Prostate gland (tissue), 2 donors: ENCODE data around the gene CCDC182. TPM values are rescaled to one million over a fixed set of nuclear protein-coding genes. Genes with fewer than 3 reads are reported as not detected.

Experiments used
- DNase-seq: peaks from one replicate; pipeline ENCODE4 v3.0.0-alpha.2; 2019; ENCODE audit warnings: low spot score
- H3K27ac ChIP-seq, 2 donors: fragments of 200-600 bp; sonication (generic); 2 replicates each; pipeline ENCODE4 v1.5.1; 2017 to 2019
- H3K27me3 ChIP-seq: fragments of 200-600 bp; sonication (generic); replicated peaks from 2 replicates; pipeline ENCODE4 v1.5.1; 2019; ENCODE audit not compliant: insufficient read depth
- H3K36me3 ChIP-seq, 2 donors: fragments of 200-600 bp; sonication (generic); 1 replicate in 1 of 2; 2 replicates in 1 of 2; pipeline versions ENCODE4 v1.5.1 to v1.8.1; 2017 to 2019
- H3K4me1 ChIP-seq: fragments of 200-600 bp; sonication (generic); replicated peaks from 2 replicates; pipeline ENCODE4 v1.5.1; 2019
- H3K4me3 ChIP-seq, 2 donors: fragments of 200-600 bp; sonication (generic); 2 replicates each; pipeline ENCODE4 v1.5.1; 2017 to 2019
- H3K9me3 ChIP-seq: fragments of 200-600 bp; sonication (generic); 2 replicates; pipeline ENCODE4 v1.5.1; 2017
- POLR2A ChIP-seq: fragments of 450-650 bp; IDR thresholded peaks from one replicate; pipeline ENCODE4 v1.6.1; 2016; ENCODE audit warnings: antibody characterized with exemption, mild to moderate bottlenecking
- POLR2AphosphoS5 ChIP-seq: sonication (generic); formaldehyde crosslinking; IDR thresholded peaks from one replicate; pipeline ENCODE4 v1.6.1; 2017; ENCODE audit warnings: antibody characterized with exemption
- WGBS: methylation state at CpG from one replicate; pipeline ENCODE4 v1.1.5; 2018; 5-methylcytosine and 5-hydroxymethylcytosine counted together
- intact Hi-C: fragments of 100-400 bp; cut with DNase I; formaldehyde crosslinking; loops from one replicate; pipeline ENCODE4 v1.14.2; 2022
- total RNA-seq, 2 donors: library from RNA; depleted of rRNA; stranded (reverse); fragments of >200 nt; gene quantifications; one replicate each; pipeline ENCODE4 v1.1.0, GENCODE V29; 2016
- TF ChIP-seq, protein P1 (sequence below), 4 experiments: fragments of 200-600 bp in 2 of 4; fragments of 450-650 bp in 2 of 4; sonication (generic) in 2 of 4; IDR thresholded peaks; 1 replicate in 3 of 4; 2 replicates in 1 of 4; pipeline ENCODE4 v1.5.1; 2016 to 2019; ENCODE audit warnings: antibody characterized with exemption in 4 of 4, mild to moderate bottlenecking in 2 of 4, moderate library complexity in 2 of 4

Gene CCDC182
- total RNA-seq = 1 to 10 TPM in 1 of 2 donors, not detected in 1; 1.1 TPM

- no peaks in the 10 kb centered on the region for H3K36me3 ChIP-seq
- intact Hi-C loops = loop anchor here (5.0 to 10.0 kb wide), 3 partner anchors 150 to 618 kb away; no protein-coding TSS in a partner anchor
- H3K9me3 ChIP-seq = no peaks in the 10 kb centered on the region
- no peak within 1 kb of the TSS for H3K27ac ChIP-seq
- TF ChIP-seq, protein P1, sequence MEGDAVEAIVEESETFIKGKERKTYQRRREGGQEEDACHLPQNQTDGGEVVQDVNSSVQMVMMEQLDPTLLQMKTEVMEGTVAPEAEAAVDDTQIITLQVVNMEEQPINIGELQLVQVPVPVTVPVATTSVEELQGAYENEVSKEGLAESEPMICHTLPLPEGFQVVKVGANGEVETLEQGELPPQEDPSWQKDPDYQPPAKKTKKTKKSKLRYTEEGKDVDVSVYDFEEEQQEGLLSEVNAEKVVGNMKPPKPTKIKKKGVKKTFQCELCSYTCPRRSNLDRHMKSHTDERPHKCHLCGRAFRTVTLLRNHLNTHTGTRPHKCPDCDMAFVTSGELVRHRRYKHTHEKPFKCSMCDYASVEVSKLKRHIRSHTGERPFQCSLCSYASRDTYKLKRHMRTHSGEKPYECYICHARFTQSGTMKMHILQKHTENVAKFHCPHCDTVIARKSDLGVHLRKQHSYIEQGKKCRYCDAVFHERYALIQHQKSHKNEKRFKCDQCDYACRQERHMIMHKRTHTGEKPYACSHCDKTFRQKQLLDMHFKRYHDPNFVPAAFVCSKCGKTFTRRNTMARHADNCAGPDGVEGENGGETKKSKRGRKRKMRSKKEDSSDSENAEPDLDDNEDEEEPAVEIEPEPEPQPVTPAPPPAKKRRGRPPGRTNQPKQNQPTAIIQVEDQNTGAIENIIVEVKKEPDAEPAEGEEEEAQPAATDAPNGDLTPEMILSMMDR (IDR thresholded peaks at IDR 0.05) = no peak
- TF ChIP-seq POLR2AphosphoS5 (no peak), POLR2A (no peak)
- WGBS = 77% methylated on average over 4 of the region's 4 CpGs
- no peaks in the 10 kb centered on the region for H3K4me1 ChIP-seq
- H3K4me3 ChIP-seq = no peak within 1 kb of the TSS
- DNase-seq = no peak
- no peaks in the 10 kb centered on the region for H3K27me3 ChIP-seq
Observed at GRCh38 chr17:57745242-57745641, at the start of gene CCDC182. TSS of gene CCDC182 (minus strand) at chr17:57745299. CDS start at chr17:57745272, 27 bp downstream.

DNA sequence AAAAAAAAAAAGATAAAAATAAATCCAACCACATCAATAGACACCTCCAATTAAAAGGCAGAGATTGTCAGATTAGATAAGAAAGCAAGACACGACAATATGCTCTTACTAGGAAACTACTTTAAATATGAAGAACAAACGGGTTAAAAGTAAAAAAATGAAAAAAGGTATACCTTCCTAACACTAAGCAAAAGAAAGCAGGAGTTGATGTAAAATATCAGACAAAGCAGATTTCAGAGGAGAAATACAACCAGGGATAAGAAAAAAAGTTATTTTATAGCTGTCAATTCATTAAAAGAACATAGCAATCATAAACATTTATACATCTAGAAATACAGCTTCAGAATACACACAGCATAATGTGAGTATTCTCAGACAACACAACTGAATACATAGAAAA, 49.7 kb upstream of the CCDC182 start:
- TF ChIP-seq POLR2AphosphoS5 = no peak
- TF ChIP-seq, protein P1 (IDR thresholded peaks at IDR 0.05) = no peak
- TF ChIP-seq POLR2A = no peak

DNA sequence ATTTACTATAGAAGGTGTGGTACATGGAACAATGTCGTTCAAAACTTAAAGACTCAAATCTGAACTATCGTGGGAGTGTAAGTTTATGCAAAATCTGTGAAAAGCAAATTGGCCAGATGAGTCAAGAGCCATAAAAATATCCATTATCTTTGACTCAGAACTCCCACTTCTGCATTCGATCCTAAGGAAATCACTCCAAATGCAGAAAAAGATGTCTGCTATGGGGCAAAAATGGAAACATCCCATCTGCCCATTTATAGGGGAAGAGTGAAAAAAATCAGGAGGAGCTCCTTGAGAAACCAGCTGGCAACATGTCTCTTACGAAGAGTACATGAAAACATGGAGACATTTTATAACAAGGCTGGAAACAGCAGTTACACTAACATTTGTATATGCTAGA, 43.6 kb upstream of the CCDC182 start:
- DNase-seq = no peak
- Histone ChIP-seq H3K4me1 (no peaks in the 10 kb centered on the region), H3K36me3 (no peaks in the 10 kb centered on the region), H3K4me3 (no peak overlapping the region), H3K27ac (no peak overlapping the region), H3K9me3 (no peaks in the 10 kb centered on the region), H3K27me3 (no peaks in the 10 kb centered on the region)
- intact Hi-C loops = no loop called here
- WGBS = 35% methylated on average over 4 of the region's 4 CpGs
- TF ChIP-seq, protein P1 (IDR thresholded peaks at IDR 0.05) = no peak
- TF ChIP-seq POLR2AphosphoS5 = no peak

More for the DNA sequence above, 49.7 kb upstream of the CCDC182 start:
- whole genome bisulfite sequencing = 36% methylated on average over 2 of the region's 2 CpGs
- no peaks in the 10 kb centered on the region for H3K36me3 ChIP-seq
- no peak for DNase-seq
- no peaks in the 10 kb centered on the region for H3K9me3 ChIP-seq
- intact Hi-C loops = no loop called here
- H3K4me3 ChIP-seq = no peak overlapping the region
- H3K27me3 ChIP-seq = no peaks in the 10 kb centered on the region
- H3K4me1 ChIP-seq = no peaks in the 10 kb centered on the region
- H3K27ac ChIP-seq = no peak overlapping the region

GRCh38 chr17:57785022-57785421, 39.9 kb upstream of the CCDC182 start:
- Histone ChIP-seq H3K9me3 (no peaks in the 10 kb centered on the region), H3K4me3 (no peak overlapping the region), H3K4me1 (no peaks in the 10 kb centered on the region), H3K27me3 (no peaks in the 10 kb centered on the region), H3K27ac (no peak overlapping the region), H3K36me3 (no peaks in the 10 kb centered on the region)
- DNase-seq = no peak
- intact Hi-C loops = no loop called here
- 62% methylated on average over 7 of the region's 7 CpGs for WGBS
- TF ChIP-seq POLR2A (no peak), POLR2AphosphoS5 (no peak)
- TF ChIP-seq, protein P1 (IDR thresholded peaks at IDR 0.05) = no peak

GRCh38 chr17:57784226-57784895, 39.3 kb upstream of the CCDC182 start:
- Histone ChIP-seq H3K27ac (no peak overlapping the region), H3K4me3 (no peak overlapping the region), H3K9me3 (no peaks in the 10 kb centered on the region), H3K4me1 (no peaks in the 10 kb centered on the region), H3K36me3 (no peaks in the 10 kb centered on the region), H3K27me3 (no peaks in the 10 kb centered on the region)
- no peak for DNase-seq
- WGBS = 66% methylated on average over 15 of the region's 15 CpGs
- intact Hi-C loops = no loop called here
- TF ChIP-seq, protein P1 (IDR thresholded peaks at IDR 0.05) = no peak
- TF ChIP-seq POLR2A (no peak), POLR2AphosphoS5 (no peak)
